Measurements from ENCODE around the gene FBXO5.

- TF ChIP-seq, protein P1, sequence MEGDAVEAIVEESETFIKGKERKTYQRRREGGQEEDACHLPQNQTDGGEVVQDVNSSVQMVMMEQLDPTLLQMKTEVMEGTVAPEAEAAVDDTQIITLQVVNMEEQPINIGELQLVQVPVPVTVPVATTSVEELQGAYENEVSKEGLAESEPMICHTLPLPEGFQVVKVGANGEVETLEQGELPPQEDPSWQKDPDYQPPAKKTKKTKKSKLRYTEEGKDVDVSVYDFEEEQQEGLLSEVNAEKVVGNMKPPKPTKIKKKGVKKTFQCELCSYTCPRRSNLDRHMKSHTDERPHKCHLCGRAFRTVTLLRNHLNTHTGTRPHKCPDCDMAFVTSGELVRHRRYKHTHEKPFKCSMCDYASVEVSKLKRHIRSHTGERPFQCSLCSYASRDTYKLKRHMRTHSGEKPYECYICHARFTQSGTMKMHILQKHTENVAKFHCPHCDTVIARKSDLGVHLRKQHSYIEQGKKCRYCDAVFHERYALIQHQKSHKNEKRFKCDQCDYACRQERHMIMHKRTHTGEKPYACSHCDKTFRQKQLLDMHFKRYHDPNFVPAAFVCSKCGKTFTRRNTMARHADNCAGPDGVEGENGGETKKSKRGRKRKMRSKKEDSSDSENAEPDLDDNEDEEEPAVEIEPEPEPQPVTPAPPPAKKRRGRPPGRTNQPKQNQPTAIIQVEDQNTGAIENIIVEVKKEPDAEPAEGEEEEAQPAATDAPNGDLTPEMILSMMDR (IDR thresholded peaks at IDR 0.05) = no peak
- TF ChIP-seq POLR2A (IDR thresholded peaks at IDR 0.05) (no peak), EP300 (IDR thresholded peaks at IDR 0.05; ENCODE audit: low read depth) (no peak), POLR2AphosphoS5 (IDR thresholded peaks at IDR 0.05) (no peak)
Observed at GRCh38 chr6:152952045-152952444, 30.8 kb downstream of the FBXO5 start.

Data from transverse colon (tissue), 4 donors.